HG03354 (cell line): Measurements from ENCODE around the gene NRP1.

ENCODE experiments used
- ATAC-seq: cut with Tn5 transposase; IDR thresholded peaks from one replicate; pipeline ENCODE4 v1.9.1; 2021; ENCODE audit warnings: mild to moderate bottlenecking; ENCODE audit not compliant: unreplicated experiment, poor library complexity, severe bottlenecking

NRP1 gene

DNA sequence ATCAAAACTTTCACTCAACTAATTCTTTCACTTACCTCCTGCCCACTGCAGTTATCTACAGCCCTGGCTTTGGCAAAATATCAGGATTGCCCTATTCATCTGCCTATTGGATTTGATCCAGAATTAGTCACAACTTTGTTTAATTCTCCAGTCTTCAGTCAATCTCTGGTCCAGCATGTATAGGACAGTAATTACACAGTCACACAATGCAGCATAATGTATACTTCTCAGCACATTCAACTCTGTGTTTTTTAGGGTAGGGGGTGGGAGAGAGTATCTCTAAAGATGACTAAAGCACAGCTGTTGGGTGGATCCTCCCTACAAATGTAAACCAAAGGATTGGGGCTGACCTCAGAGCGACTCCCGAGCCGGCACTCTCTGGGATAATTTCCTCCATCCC lies 17.7 kb upstream of the NRP1 start:
- no peak for ATAC-seq

DNA sequence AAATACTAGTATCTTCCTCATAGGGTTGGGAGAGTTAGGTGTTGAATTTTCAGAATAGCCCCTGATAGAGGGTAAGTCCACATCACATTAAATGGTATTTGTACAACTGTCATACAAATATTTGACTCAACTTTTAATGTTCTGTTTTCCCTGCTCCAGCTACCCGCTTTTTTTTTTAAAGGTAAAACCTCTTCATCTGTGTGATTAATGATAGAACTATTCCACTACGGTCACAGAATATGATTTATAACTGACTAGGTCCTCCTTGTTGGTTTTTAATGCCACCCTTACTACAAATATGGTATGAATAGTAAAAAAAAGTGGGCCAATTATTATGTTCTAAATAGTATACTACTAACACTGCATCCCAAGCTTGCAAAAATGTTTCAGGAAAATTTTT lies 15.6 kb upstream of the NRP1 start:
- no peak for ATAC-seq

DNA sequence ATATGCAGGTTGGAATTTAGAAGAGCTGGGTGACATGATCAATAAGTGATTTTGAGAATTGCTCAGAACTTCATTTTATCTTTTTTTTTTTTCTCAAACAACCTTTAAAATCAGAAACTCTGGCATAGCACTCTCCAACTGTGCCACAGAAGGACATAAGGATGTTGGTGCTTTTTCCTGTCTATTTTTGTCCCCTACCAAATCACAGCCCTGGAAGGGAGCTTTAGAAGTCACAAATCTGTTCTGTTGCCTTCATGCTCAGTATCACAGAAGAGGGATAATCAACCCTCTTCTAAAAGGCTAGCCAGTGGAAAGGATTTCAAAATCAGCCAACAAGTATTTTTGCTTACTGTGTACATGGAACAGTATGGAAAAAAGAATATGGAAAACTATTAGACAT lies 14.8 kb upstream of the NRP1 start:
- ATAC-seq = no peak

DNA sequence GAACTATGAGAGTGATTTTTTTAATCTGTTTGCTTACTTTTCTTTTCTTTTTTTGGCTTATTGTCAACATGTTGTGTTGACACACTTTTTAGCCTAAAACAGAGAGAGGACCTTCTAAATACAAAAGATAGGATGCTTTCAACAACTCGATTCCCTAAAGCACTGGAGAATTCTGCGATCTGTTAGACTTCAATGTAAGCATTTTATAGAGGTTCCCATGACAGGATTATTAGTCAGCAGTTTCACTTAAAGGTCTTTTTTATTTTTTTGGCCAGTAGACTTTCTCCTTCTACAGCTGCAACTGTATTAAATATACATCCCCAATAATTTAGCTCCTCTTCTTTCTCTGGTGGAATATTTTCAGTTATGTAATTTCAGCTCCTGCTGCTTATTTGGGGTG lies 12.7 kb upstream of the NRP1 start:
- ATAC-seq = no peak

DNA sequence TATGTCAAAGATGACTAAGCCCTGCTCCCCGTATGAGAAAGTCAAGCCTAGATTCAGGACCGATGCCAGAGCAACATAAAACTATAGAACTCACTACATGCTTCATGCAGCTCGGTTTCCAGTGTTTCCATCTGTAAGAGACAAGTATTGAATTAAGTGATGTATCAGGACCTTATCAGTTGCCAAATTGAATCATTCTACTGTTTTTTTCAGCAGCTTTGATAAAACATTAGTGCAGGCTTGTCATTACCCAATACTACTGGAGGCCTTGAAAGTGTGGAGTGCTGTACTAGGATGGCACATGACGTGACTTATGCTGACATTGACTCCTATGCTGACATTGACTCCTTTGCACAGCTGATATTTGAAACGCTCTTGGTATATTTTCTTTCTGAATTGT lies 10.8 kb upstream of the NRP1 start:
- no peak for ATAC-seq

DNA sequence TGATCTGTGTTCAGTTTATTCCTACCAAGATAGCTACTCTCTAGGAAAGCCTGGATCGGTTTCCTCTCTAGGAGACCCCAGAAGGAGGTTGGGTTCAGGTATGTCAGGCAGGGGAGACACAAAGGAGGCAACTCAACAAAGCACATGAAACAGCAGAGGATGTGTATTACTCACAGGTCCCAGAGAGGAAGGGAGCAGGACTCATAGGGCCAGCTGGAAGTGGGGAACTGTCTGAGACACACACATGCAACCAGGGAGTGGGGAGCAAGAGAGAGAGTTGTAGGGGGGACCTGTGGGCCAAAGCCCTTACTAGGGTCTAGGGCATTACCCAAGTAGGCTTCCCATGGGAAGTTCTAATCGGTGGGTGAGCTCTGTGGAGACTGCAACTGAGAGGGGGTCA lies 10.2 kb upstream of the NRP1 start:
- ATAC-seq = no peak

DNA sequence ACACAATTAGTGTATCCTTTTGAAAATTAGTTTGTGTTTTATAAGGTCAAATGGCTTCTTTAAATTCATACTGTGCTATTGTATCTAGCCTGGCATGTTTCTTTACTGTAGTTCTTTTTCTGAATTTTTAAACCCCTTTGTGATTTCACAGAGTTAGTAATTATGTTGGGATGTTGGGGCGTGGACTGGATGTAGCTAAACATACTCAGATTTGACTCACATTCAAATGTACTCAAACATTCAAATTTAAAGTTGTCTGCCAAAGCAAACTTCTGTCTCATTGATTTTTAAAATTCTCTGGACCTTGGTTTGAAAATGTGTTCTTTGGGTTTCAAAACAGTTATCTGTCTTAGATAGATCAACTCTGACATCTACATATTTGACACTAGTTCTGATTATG lies 7.2 kb upstream of the NRP1 start:
- ATAC-seq = no peak

DNA sequence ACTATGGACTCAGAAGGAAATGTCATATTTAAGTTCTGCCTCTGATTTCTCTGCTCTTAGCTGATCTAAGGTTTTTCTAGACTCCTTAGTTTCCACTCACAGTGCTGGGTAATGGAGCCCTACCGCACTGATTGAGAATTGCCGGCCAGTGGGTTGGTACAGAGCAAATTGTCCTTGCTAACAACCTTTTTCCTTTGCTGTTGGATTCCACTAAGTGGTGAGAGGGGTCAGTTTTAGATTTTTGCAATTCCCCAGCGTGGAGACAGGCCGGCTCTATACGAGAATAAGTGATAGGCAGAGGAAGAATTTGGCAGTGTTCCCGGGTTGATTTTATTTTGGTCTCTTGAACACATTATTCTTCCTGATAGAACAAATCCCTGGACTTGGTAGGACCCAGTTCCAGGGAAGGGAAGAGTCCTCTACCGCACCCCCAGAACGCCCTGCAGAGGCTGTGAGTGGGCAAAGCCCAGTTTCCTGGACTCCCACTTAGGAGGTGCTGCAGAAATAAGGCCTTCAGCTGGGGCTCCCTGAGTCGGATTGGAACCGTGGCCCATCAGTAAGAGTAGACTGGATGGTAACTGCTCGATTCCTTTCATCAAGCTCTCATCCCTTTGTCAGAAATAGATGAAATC lies 3.0 kb upstream of the NRP1 start:
- no peak for ATAC-seq

DNA sequence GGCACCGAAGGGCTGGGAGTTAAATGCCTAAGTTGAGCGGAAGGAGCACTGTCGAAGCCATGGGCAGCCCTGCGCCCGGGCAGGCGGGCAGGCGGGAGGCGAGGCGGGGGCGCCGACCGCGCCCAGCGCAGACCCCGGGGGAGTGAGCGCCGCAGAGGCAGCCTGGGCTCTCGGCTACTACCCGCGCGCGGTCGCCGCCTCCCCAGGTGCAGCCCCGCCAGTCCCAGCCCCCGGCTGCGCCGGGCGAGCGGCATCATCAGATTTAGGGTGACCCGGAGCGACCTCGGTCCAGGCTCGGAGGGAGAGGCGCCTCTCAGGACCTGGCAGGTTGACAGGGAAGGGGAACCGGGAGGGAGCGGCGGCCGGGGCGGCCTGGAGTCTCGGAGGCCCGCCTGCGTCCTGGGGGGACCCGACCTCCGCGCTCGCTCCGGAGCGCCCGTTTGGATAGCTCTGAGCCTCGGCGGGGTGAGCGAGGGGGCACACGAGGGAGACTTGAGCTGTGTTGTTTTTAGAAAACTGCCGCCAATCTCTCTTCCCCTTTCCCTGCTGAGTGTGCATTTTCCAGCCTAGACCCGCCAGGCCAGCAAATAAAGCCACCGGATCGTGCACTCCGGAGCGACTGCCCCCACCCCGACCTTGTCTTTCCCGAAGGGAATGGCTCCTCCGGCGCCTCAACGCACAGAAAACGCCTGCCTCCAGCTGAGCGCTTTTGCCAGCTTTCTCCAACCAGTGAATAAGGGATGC lies 2.3 kb upstream of the NRP1 start:
- ATAC-seq = no peak

DNA sequence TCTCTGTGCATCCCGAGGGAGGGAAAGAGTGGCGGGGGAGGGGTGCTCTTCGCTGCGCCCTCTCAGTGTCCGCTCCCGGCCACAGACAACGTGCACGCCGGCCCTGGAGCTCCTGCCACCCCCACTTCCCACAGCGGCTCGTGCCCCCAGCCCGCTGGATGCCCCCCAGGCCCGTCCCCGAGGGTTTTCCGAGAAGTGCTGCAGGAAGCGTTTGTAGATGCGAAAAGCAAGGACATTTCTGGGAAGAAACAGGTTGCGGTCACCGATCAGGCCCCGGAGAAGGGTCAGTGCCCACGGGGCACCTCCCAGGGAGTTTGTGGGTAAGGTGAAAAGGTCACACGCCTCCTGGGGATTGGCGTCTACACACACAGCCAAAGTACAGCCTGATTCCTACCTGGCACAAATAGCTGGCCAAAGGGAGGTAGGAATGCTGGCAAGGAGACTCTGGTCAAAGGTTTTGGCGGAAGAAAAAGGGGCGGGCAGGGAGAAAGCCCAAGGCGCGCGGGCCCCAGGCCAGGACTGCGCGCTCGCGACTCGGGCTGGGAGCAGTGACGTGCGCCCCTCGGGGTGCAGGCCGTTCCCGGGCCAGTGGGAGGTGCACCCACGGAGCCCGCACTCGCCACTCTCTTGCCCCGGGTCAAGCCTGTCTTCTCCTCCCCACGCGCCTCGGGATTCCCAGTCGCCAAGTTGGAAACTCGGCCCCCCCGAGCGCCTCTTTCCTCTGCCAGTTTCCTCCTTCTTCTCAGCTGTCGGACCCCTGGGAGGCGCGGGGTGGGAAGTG lies 1.5 kb upstream of the NRP1 start:
- no peak for ATAC-seq

DNA sequence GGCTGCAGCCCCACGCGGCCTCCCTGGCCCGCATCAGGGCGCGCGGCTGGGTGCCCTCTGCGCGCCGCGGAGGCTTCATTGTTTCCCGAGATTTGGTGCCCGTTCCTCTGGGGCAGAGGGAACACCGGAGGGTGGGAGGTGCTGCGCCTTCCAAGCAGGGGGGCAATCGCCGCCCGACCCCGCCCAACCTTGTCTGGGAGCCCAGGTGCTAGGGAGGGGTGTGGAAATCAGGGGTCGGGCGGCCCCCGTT lies 1.0 kb upstream of the NRP1 start:
- ATAC-seq = no peak

DNA sequence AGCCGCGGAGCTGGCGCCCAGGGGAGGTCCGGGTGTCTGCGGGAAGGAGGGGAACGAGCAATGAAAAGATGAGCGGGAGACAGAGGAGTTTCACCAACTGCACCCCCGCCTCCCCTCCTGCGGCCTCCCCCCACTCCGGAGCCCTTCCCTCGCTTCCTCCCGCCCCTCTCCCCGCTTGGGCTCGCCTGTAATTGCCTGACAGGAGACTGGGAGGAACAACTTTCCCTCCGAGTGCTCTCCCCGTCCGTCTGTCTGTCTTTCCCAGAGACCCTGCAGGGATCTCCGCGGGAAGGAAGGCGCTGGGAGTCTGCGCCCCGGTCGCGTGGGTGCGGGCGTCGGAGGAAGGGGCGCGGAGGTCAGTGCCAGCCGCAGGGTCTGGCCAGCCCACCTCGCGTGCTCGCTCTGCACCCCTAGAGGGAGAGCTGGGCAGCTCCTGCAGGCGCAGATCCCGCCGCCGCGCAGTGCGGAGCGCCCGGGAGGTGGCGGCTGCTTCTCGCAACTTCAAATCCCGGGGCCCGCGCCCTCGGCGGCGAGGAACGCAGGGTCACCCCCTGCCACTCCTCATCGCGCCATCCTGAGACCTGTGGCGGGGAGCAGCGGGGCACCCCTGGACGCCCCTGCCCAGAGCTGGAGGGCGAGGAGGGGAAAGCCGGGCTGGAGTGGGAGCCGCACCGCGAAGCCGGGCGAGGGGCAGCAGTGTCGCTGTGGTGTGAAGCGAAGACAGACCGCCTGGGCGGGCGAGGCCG lies 511 bp upstream of the NRP1 start:
- ATAC-seq = no peak

DNA sequence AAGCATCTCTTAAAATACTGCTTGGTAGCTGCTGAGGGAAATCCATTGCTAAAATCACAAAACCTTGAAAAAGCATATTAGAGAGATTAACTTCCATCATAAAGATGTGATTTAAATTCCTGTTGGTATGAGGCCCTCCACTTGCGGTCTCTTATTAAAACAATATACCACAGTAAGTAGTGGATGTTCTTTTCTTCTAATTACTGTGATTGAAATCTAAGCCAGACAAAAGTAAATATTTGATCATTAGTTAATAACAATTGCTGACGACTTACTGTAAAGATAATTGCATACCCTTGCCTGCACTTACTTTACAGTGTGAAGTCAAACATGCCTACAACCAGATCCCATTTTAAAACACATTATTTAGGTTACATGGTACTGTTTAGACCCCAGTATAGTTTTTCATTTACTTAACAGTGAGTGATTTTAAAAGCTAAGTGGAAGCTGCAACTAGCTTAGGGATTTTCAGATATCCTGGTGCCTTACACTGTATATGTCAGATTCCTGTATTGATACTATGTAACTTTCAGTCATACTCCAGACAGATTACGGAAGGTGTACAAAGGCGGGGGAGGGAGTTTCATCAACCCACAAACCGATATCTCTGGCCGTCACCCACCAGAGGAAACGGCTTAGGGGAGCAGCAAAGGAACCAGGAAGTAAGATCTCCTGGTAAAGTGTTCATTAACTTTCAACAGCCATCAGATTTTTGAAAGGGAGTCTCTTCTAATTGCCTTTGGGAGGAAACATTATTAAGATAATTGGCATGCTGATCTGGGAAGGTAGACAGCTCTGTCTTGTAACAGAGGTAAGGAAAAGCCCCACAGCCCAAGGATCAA lies 986 bp downstream of the NRP1 start:
- ATAC-seq = peak; percentile 49

DNA sequence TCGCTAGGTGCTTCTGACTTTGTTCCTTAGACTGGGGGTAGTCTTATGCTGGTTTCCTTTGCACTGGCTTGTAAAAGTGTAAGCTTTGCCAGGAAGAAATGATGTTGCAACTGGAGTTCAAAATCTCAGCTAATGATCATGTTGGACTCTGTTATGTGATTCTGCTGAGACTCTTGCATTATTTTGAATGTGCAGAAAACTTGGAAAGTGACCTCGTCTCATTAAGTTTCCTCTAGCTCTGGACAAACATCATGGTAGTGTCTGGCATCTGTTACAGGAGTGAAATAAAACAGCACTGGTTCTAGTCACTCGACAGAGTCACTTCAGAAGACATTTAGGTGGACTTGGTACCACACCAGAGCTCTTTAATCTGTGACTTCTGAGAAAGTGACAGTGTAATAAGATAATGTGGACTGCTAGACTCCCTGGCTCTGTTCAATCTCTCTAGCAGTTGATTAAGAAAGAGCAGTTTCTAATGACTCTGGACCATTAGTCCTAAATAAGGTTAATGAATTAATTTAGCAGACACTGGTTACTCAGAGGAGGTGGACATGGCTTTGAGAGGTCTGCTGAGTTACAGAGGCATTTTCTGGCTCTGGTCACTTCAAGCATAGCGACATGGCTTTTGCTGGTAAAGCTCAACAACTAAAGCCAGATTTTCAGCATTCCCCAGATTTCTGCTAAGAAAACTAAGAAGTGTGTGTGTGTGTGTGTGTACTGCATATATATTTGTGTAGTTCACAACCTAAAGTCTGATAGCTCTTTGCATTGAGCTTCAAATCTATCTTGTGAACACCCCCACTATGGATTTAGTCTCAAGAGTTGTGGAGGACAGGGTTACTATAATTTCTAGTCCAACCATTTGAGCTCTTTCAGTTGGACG lies 2.0 kb downstream of the NRP1 start:
- ATAC-seq = no peak

DNA sequence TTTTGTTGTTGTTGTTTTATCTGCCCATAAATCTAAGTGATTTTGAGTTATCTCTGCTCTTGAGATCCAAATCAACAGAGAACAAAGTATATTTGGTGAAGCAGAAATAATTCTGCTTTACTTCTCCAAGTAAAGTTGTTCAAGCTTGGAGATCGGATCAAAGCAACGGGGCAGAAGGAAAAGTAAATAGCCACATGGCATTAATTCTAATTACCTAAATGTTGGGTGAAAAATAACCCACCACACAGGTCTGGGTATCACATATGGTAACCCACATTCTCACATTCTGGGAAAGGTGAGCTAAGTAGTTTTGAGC lies 3.1 kb downstream of the NRP1 start:
- ATAC-seq = no peak

DNA sequence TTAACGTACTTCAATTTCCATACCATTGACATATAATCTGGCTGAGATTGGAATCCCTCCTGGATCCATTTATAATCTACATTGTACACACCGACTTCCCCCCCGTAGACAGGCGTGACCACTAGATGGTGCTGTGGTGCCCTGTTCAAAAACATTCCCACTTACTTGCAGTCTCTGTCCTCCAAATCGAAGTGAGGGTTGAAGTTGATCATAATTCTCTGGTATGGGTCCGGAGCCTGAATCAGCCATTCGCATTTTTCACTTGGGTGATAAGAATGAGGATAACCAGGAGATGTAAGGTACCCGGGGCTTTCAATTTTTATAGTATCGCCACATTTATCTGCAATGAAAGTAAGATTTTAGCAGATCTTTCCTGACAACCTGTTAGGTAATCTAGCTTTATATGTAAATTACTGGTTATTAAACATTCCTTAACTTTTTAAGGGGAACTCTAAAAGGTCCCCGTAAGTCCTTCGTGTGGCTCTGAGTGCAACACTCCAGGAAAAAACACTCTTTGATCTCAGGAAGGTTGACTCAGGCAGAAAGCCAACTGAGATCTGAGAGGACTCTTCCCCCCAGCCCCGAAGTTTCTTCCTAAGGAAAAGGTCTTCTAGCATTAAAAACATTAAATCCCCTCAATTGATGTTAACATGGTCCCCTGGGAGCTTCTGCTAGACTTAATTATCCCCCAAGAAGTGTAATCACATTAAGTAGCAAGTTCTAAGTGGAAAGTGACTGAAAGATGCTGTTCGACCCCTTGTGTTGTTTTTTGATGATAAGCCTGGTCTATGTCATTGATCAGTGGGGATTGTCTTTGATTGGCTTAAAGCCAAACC lies 3.7 kb downstream of the NRP1 start:
- ATAC-seq = peak; percentile 53

DNA sequence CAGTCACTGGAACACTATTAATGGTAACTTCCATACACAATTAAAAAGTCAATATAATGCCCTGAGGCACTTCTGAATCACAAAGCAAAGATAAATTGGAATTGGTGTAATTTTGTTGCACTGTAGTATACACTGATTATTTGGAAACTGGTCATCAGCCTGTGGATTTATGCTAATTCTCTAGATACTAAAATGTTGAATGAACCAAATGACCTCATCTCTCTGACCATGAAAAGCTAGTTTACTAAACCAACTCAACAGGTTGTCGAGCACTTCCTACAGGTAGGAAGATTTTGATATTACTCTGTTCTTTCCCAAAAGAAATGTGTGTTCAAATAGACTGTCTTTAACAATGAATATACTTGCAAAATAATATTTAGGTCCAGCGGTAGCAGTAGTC lies 5.3 kb downstream of the NRP1 start:
- ATAC-seq = no peak

DNA sequence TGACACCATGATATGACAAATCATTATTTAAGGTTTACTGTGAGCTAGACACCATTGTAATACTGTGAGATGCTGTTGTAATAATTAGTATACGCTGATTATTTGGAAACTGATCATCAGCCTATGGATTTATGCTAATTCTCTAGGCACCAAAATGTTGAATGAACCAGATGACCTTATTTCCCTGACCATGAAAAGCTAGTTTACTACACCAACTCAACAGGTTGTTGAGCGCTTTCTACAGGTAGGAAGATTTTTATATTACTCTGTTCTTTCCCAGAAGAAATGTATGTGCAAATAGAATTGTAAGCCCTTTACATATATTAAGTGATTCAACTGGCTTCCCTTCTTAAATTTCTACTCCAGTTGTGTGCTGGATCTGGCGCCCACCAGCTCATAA lies 6.2 kb downstream of the NRP1 start:
- ATAC-seq = no peak
